ENCODE data around the gene CLEC4C.

The CLEC4C gene

GRCh38 chr12:7729746-7730145 lies 17.4 kb downstream of the CLEC4C start:
- no peak for DNase-seq (ENCODE audit: low read depth, low spot score)
- H3K4me3 ChIP-seq (ENCODE audit: low read depth, low read length) = no peak overlapping the region
- in situ Hi-C loops (cut with HindIII; ENCODE audit: low sequenced_read_pairs) = no loop called here
- no peak for TF ChIP-seq CTCF (IDR thresholded peaks at IDR 0.05; ENCODE audit: low read depth, low read length)

DNA sequence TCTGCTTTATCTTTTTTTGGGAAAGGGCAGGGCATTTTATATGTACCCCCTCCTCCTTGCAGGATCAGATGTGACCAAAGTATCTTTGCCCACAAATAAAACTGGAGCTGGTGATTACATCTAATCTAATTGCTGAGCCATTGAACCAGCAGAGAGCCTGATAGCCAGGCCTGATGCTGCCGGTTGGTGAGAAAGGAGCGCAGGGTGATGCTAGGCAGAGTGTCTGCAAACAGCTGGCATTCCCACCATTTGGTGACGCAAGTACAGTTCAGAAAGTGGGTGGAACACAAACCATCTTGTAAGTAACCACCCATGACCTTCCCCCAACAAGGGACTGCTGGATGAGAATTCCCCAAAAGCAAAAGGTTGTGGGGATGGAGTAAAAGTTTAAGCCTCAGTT lies 23.2 kb downstream of the CLEC4C start:
- in situ Hi-C loops (cut with HindIII; ENCODE audit: low sequenced_read_pairs) = no loop called here
- no peak for DNase-seq (ENCODE audit: low read depth, low spot score)
- no peak overlapping the region for H3K4me3 ChIP-seq (ENCODE audit: low read depth, low read length)
- TF ChIP-seq CTCF (IDR thresholded peaks at IDR 0.05; ENCODE audit: low read depth, low read length) = no peak

GRCh38 chr12:7719946-7720730 lies 27.0 kb downstream of the CLEC4C start:
- H3K4me3 ChIP-seq (ENCODE audit: low read depth, low read length) = no peak overlapping the region
- in situ Hi-C loops (cut with HindIII; ENCODE audit: low sequenced_read_pairs) = no loop called here
- TF ChIP-seq CTCF (IDR thresholded peaks at IDR 0.05; ENCODE audit: low read depth, low read length) = no peak
- no peak for DNase-seq (ENCODE audit: low read depth, low spot score)

GRCh38 chr12:7716381-7716780 lies 30.8 kb downstream of the CLEC4C start:
- in situ Hi-C loops (cut with HindIII; ENCODE audit: low sequenced_read_pairs) = no loop called here
- DNase-seq (ENCODE audit: low read depth, low spot score) = no peak
- H3K4me3 ChIP-seq (ENCODE audit: low read depth, low read length) = no peak overlapping the region
- TF ChIP-seq CTCF (IDR thresholded peaks at IDR 0.05; ENCODE audit: low read depth, low read length) = no peak

GRCh38 chr12:7712841-7713442 lies 34.2 kb downstream of the CLEC4C start:
- in situ Hi-C loops (cut with HindIII; ENCODE audit: low sequenced_read_pairs) = no loop called here
- no peak overlapping the region for H3K4me3 ChIP-seq (ENCODE audit: low read depth, low read length)
- no peak for DNase-seq (ENCODE audit: low read depth, low spot score)
- TF ChIP-seq CTCF (IDR thresholded peaks at IDR 0.05; ENCODE audit: low read depth, low read length) = no peak

GRCh38 chr12:7711133-7711532 lies 36.0 kb downstream of the CLEC4C start, which contains the start of gene DPPA3:
DPPA3 (plus strand) TSS chr12:7711433; CDS start chr12:7711571, 138 bp downstream.
- in situ Hi-C loops (cut with HindIII; ENCODE audit: low sequenced_read_pairs) = no loop called here
- no peak within 1 kb of the TSS for H3K4me3 ChIP-seq (ENCODE audit: low read depth, low read length)
- TF ChIP-seq CTCF (IDR thresholded peaks at IDR 0.05; ENCODE audit: low read depth, low read length) = no peak
- no peak for DNase-seq (ENCODE audit: low read depth, low spot score)

Measured in astrocyte of the spinal cord (primary cell).